ENCODE data around the gene ARRDC4. TPM values are rescaled to one million over a fixed set of nuclear protein-coding genes. Genes with fewer than 3 reads are reported as not detected.

Gene ARRDC4
- total RNA-seq, 1 donor from 2014 or later, result 15.3 TPM

DNA sequence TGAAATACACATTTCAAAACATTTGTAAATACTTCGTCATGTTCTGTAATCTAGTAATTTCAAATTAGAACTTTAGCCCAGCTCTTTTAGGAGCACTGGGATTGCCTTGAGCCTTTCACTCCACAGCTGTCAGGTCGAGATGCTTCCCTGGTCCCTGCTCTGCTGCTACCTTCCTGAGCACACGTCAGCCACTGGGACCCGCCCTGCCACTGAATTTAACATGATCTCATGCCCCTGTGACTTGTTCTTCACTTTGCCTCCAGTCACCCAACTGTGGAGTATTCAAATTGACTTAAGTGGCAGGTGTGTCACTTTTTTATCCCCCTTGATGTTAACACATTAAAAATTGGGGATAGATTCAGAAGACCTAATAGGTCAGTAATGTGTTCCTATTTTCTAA, 3.3 kb downstream of the ARRDC4 start:
- Mint-ChIP-seq H3K27ac (ENCODE audit: unreplicated experiment) (no peak overlapping the region), H3K27me3 (ENCODE audit: unreplicated experiment) (no peaks in the 10 kb centered on the region), H3K36me3 (ENCODE audit: unreplicated experiment) (peaks cover 25% of the 10 kb centered on the region), H3K4me3 (ENCODE audit: unreplicated experiment) (peak overlapping the region; percentile 6), H3K4me1 (ENCODE audit: unreplicated experiment) (peaks cover 33% of the 10 kb centered on the region), H3K9me3 (ENCODE audit: unreplicated experiment) (no peaks in the 10 kb centered on the region)
- TF ChIP-seq CTCF (IDR thresholded peaks at IDR 0.05), result no peak
- DNase-seq (ENCODE audit: extremely low spot score, unreplicated experiment), result no peak

DNA sequence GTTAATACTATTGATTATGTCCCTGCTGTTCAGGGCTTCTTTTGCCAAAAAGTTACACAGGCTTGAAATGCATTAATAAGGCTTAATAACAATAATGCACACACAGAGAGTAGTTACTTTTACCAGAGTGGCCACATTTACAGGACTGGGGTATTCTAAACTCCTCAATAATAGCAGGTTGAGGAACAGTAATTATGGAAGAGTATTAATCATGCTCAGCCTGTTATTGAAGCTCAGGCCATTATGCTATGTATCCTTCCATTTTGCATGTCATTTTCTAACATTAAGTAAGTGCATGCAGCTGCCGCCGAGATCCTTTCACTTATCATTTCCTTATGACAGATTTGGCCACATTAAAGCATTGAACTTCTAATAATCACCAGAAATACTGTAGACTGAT, 5.7 kb downstream of the ARRDC4 start:
- no peaks in the 10 kb centered on the region for H3K27me3 Mint-ChIP-seq (ENCODE audit: unreplicated experiment)
- DNase-seq (ENCODE audit: extremely low spot score, unreplicated experiment), result no peak
- TF ChIP-seq CTCF (IDR thresholded peaks at IDR 0.05), result no peak
- no peak overlapping the region for H3K4me3 Mint-ChIP-seq (ENCODE audit: unreplicated experiment)
- H3K27ac Mint-ChIP-seq (ENCODE audit: unreplicated experiment), result no peak overlapping the region
- H3K4me1 Mint-ChIP-seq (ENCODE audit: unreplicated experiment), result peaks cover 26% of the 10 kb centered on the region
- peaks cover 42% of the 10 kb centered on the region for H3K36me3 Mint-ChIP-seq (ENCODE audit: unreplicated experiment)
- H3K9me3 Mint-ChIP-seq (ENCODE audit: unreplicated experiment), result no peaks in the 10 kb centered on the region

- H3K9me3 Mint-ChIP-seq (ENCODE audit: unreplicated experiment), result no peaks in the 10 kb centered on the region
- no peak overlapping the region for H3K4me3 Mint-ChIP-seq (ENCODE audit: unreplicated experiment)
- H3K36me3 Mint-ChIP-seq (ENCODE audit: unreplicated experiment), result peaks cover 50% of the 10 kb centered on the region
- TF ChIP-seq CTCF (IDR thresholded peaks at IDR 0.05), result no peak
- no peaks in the 10 kb centered on the region for H3K27me3 Mint-ChIP-seq (ENCODE audit: unreplicated experiment)
- H3K4me1 Mint-ChIP-seq (ENCODE audit: unreplicated experiment), result peaks cover 18% of the 10 kb centered on the region
- H3K27ac Mint-ChIP-seq (ENCODE audit: unreplicated experiment), result no peak overlapping the region
- DNase-seq (ENCODE audit: extremely low spot score, unreplicated experiment), result no peak
These were observed 6.6 kb downstream of the ARRDC4 start for GRCh38 chr15:97966924-97967620.

GRCh38 chr15:97967881-97968280, 7.4 kb downstream of the ARRDC4 start:
- H3K36me3 Mint-ChIP-seq (ENCODE audit: unreplicated experiment), result peaks cover 58% of the 10 kb centered on the region
- no peak overlapping the region for H3K4me3 Mint-ChIP-seq (ENCODE audit: unreplicated experiment)

GRCh38 chr15:97968380-97968779, 7.9 kb downstream of the ARRDC4 start:
- H3K4me3 Mint-ChIP-seq (ENCODE audit: unreplicated experiment), result no peak overlapping the region
- H3K4me1 Mint-ChIP-seq (ENCODE audit: unreplicated experiment), result peaks cover 6% of the 10 kb centered on the region
- H3K27me3 Mint-ChIP-seq (ENCODE audit: unreplicated experiment), result no peaks in the 10 kb centered on the region
- H3K9me3 Mint-ChIP-seq (ENCODE audit: unreplicated experiment), result no peaks in the 10 kb centered on the region
- no peak overlapping the region for H3K27ac Mint-ChIP-seq (ENCODE audit: unreplicated experiment)
- H3K36me3 Mint-ChIP-seq (ENCODE audit: unreplicated experiment), result peaks cover 58% of the 10 kb centered on the region
- TF ChIP-seq CTCF (IDR thresholded peaks at IDR 0.05), result no peak
- no peak for DNase-seq (ENCODE audit: extremely low spot score, unreplicated experiment)

More at GRCh38 chr15:97967881-97968280, 7.4 kb downstream of the ARRDC4 start:
- Mint-ChIP-seq H3K27ac (ENCODE audit: unreplicated experiment) (no peak overlapping the region), H3K9me3 (ENCODE audit: unreplicated experiment) (no peaks in the 10 kb centered on the region), H3K4me1 (ENCODE audit: unreplicated experiment) (peaks cover 10% of the 10 kb centered on the region), H3K27me3 (ENCODE audit: unreplicated experiment) (no peaks in the 10 kb centered on the region)
- DNase-seq (ENCODE audit: extremely low spot score, unreplicated experiment), result no peak
- TF ChIP-seq CTCF (IDR thresholded peaks at IDR 0.05), result no peak

All from osteocyte (in vitro differentiated cells).